Neuronal stem cell (in vitro differentiated cells): Measurements from ENCODE around the gene SLC26A4.

Source experiments
- DNase-seq: peaks from one replicate; pipeline ENCODE4 v3.0.0-alpha.2; 2013; ENCODE audit warnings: low spot score
- H2AFZ ChIP-seq: one replicate; pipeline ENCODE4 v1.6.1; 2013; ENCODE audit warnings: mild to moderate bottlenecking, low read length, inconsistent platforms
- H2AK5ac ChIP-seq: 2 replicates; pipeline ENCODE4 v1.6.1; 2013; ENCODE audit warnings: low read depth, mild to moderate bottlenecking, inconsistent platforms, low read length, moderate library complexity, mixed read lengths
- H2BK120ac ChIP-seq: 2 replicates; pipeline ENCODE4 v1.6.1; 2013; ENCODE audit warnings: low read depth, mild to moderate bottlenecking, inconsistent platforms, low read length, moderate library complexity, mixed read lengths
- H2BK12ac ChIP-seq: one replicate; pipeline ENCODE4 v1.6.1; 2013; ENCODE audit warnings: low read length, inconsistent platforms
- H2BK15ac ChIP-seq: 2 replicates; pipeline ENCODE4 v1.6.1; 2013; ENCODE audit warnings: mild to moderate bottlenecking, low read length, inconsistent platforms, mixed read lengths
- H2BK5ac ChIP-seq: one replicate; pipeline ENCODE4 v1.6.1; 2013; ENCODE audit warnings: inconsistent platforms, mild to moderate bottlenecking, low read length, moderate library complexity
- H3K14ac ChIP-seq: one replicate; pipeline ENCODE4 v1.6.1; 2013; ENCODE audit warnings: low read length, inconsistent platforms
- H3K18ac ChIP-seq: 2 replicates; pipeline ENCODE4 v1.6.1; 2013; ENCODE audit warnings: low read length, inconsistent platforms
- H3K23ac ChIP-seq: 2 replicates; pipeline ENCODE4 v1.6.1; 2013; ENCODE audit warnings: low read depth, mild to moderate bottlenecking, mixed read lengths, low read length, inconsistent platforms; ENCODE audit not compliant: poor library complexity
- H3K27ac ChIP-seq: replicated peaks from 3 replicates; pipeline ENCODE4 v1.5.1; 2013; ENCODE audit warnings: low read length, inconsistent platforms
- H3K27me3 ChIP-seq, 3 experiments: 2 replicates each; pipeline ENCODE4 v1.6.1; 2013; ENCODE audit warnings: low read length in 3 of 3, mild to moderate bottlenecking in 2 of 3, inconsistent platforms in 1 of 3, low read depth in 1 of 3, mixed read lengths in 1 of 3, moderate library complexity in 1 of 3; ENCODE audit not compliant: control insufficient read depth in 3 of 3, insufficient read depth in 3 of 3
- H3K36me3 ChIP-seq, 2 donors: replicated peaks in 1 of 2; 2 replicates each; pipeline ENCODE4 v1.6.1; 2013; ENCODE audit warnings: low read length in 2 of 2; ENCODE audit not compliant: control insufficient read depth in 2 of 2, insufficient read depth in 2 of 2
- H3K4ac ChIP-seq: 2 replicates; pipeline ENCODE4 v1.6.1; 2013; ENCODE audit warnings: inconsistent platforms, mild to moderate bottlenecking, low read length, moderate library complexity
- H3K4me1 ChIP-seq, 2 donors: 1 replicate in 1 of 2; 2 replicates in 1 of 2; pipeline ENCODE4 v1.6.1; 2013; ENCODE audit warnings: low read length in 2 of 2, low read depth in 1 of 2; ENCODE audit not compliant: control insufficient read depth in 2 of 2, insufficient read depth in 1 of 2
- H3K4me2 ChIP-seq: one replicate; pipeline ENCODE4 v1.6.1; 2013; ENCODE audit warnings: mild to moderate bottlenecking, low read length, inconsistent platforms; ENCODE audit not compliant: insufficient read depth, poor library complexity, severe bottlenecking
- H3K4me3 ChIP-seq, 2 donors: 2 replicates each; pipeline ENCODE4 v1.5.1; 2013; ENCODE audit warnings: low read length in 2 of 2, mild to moderate bottlenecking in 2 of 2, inconsistent platforms in 1 of 2, moderate library complexity in 1 of 2
- H3K79me1 ChIP-seq: one replicate; pipeline ENCODE4 v1.6.1; 2013; ENCODE audit warnings: low read depth, mild to moderate bottlenecking, inconsistent platforms, low read length, moderate library complexity
- H3K9ac ChIP-seq: one replicate; pipeline ENCODE4 v1.6.1; 2013; ENCODE audit warnings: mild to moderate bottlenecking, low read depth, low read length, inconsistent platforms; ENCODE audit not compliant: poor library complexity
- H3K9me3 ChIP-seq, 2 donors: replicated peaks in 1 of 2; 2 replicates each; pipeline versions ENCODE3 to v1.6.1; 2013; ENCODE audit warnings: low read length in 2 of 2, mild to moderate bottlenecking in 2 of 2, inconsistent platforms in 1 of 2, low read depth in 1 of 2, mixed read lengths in 1 of 2, moderate library complexity in 1 of 2; ENCODE audit not compliant: control insufficient read depth in 2 of 2, insufficient read depth in 1 of 2
- H4K8ac ChIP-seq: one replicate; pipeline ENCODE4 v1.6.1; 2013; ENCODE audit warnings: low read depth, mild to moderate bottlenecking, inconsistent platforms, low read length, moderate library complexity
- H4K91ac ChIP-seq: one replicate; pipeline ENCODE4 v1.6.1; 2013; ENCODE audit warnings: low read length, low read depth, mild to moderate bottlenecking, inconsistent platforms; ENCODE audit not compliant: poor library complexity
- WGBS, 2 donors: extraction: QIAGEN DNeasy Blood & Tissue Kit; methylation state at CpG; one replicate each; pipeline ENCODE4 v1.1.7; 2013; ENCODE audit warnings: missing lambda C conversion rate in 2 of 2, mixed read lengths in 1 of 2; ENCODE audit not compliant: insufficient read length in 2 of 2, insufficient replicate concordance in 1 of 2; ENCODE audit errors: extremely low coverage in 2 of 2; 5-methylcytosine and 5-hydroxymethylcytosine counted together

The SLC26A4 gene

DNA sequence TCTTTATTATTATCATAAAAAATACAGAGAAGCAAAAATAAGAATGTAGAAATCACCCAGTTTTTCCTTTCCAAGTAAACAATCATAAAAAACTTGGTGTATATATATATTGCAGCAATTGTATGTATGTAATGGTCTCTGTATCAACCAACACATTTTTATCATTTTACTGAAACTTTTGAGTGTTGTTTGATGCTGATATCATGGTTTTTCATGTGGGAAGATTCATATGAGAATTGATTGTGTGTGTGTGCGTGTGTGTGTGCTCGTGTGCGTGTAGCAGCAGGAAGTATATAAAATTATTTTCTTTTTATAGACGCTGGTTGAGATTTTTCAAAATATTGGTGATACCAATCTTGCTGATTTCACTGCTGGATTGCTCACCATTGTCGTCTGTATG lies 22.3 kb downstream of the SLC26A4 start:
- H3K79me1 ChIP-seq: no peaks in the 10 kb centered on the region
- H3K18ac ChIP-seq: no peak overlapping the region
- H4K91ac ChIP-seq: no peak overlapping the region
- no peak overlapping the region for H2BK5ac ChIP-seq
- no peak overlapping the region for H4K8ac ChIP-seq
- H3K23ac ChIP-seq: no peak overlapping the region
- H3K4me2 ChIP-seq: no peak overlapping the region
- H2AK5ac ChIP-seq: no peak overlapping the region
- WGBS, 2 donors: 100% methylated on average over 1 of the region's 5 CpGs; no CpG with 5 or more reads in 1 of the 2 donors
- H3K9me3 ChIP-seq: no peaks in the 10 kb centered on the region
- H3K4me1 ChIP-seq: peaks cover 0 to 2% of the 10 kb centered on the region in 2 donors
- DNase-seq: no peak
- H2BK120ac ChIP-seq: no peak overlapping the region
- H2AFZ ChIP-seq: no peak overlapping the region
- H3K9ac ChIP-seq: no peak overlapping the region
- H3K36me3 ChIP-seq: no peaks in the 10 kb centered on the region
- H3K4me3 ChIP-seq: no peak overlapping the region
- no peak overlapping the region for H2BK15ac ChIP-seq
- no peak overlapping the region for H2BK12ac ChIP-seq
- H3K4ac ChIP-seq: no peak overlapping the region
- H3K27ac ChIP-seq: no peak overlapping the region
- H3K14ac ChIP-seq: no peak overlapping the region
- H3K27me3 ChIP-seq: peaks cover 0 to 12% (median 2%) of the 10 kb centered on the region in 3 experiments

DNA sequence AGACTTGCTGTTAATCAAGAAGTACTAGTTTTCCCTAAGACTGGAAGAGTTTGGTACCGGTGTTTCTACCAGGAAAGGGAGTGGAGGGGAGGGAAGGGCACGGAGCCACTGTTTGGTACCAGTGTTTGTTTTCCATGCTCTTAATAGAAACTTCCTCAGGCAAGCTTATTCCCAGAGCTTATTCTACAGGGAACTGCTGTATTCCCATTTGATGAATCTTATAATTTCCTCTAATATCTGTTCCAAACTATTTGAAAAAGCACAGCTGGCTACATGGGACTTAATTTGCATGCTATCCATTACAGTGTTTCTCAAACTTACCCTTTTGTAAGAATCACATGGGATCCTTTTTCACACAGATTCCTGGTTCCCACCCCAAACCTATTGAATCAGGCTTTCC lies 23.7 kb downstream of the SLC26A4 start:
- Histone ChIP-seq H2BK5ac (no peak overlapping the region), H3K4me1 (peaks cover 0 to 2% of the 10 kb centered on the region in 2 donors), H3K27me3 (peaks cover 0 to 22% (median 2%) of the 10 kb centered on the region in 3 experiments), H3K9ac (no peak overlapping the region), H2AFZ (no peak overlapping the region), H2AK5ac (no peak overlapping the region), H3K18ac (no peak overlapping the region), H3K4ac (no peak overlapping the region), H4K91ac (no peak overlapping the region), H3K4me2 (no peak overlapping the region), H3K23ac (no peak overlapping the region), H2BK15ac (no peak overlapping the region), H3K36me3 (no peaks in the 10 kb centered on the region), H2BK120ac (no peak overlapping the region), H3K79me1 (no peaks in the 10 kb centered on the region), H2BK12ac (no peak overlapping the region), H3K9me3 (no peaks in the 10 kb centered on the region), H3K27ac (no peak overlapping the region), H3K4me3 (no peak overlapping the region), H3K14ac (no peak overlapping the region), H4K8ac (no peak overlapping the region)
- no peak for DNase-seq
- WGBS, 2 donors: no CpG with 5 or more reads among the region's 2 CpGs

DNA sequence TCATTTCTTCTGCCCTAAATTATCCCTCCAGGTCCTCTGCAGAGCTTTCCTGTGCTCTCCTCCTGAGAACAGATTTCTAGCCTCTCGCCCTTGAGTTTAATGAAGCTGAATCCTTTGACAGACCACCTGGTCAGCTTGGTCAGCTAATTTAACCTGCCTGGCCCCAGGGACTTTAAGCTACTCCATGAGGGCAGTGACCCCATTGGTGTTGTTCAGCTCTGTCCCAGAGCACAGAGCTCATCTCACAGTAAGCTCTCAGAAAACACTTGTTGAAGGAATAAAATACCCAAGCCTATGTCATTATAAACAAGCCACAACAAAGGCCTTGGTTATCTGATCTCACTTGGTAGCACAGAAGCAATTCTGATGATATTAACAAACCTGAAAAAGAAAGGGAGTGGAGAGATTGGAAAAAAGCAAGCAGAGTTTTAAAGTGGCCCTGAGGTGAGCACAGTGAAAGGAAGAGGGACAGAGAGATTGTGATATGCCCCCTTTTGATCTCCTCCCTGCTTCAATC lies 24.4 kb downstream of the SLC26A4 start:
- no CpG with 5 or more reads among the region's 1 CpG for WGBS, 2 donors
- H3K18ac ChIP-seq: no peak overlapping the region
- no peak overlapping the region for H2AK5ac ChIP-seq
- no peaks in the 10 kb centered on the region for H3K79me1 ChIP-seq
- no peak overlapping the region for H3K4me2 ChIP-seq
- no peak overlapping the region for H3K23ac ChIP-seq
- no peaks in the 10 kb centered on the region for H3K36me3 ChIP-seq
- H3K4ac ChIP-seq: no peak overlapping the region
- H3K14ac ChIP-seq: no peak overlapping the region
- no peak overlapping the region for H2BK12ac ChIP-seq
- H2BK120ac ChIP-seq: no peak overlapping the region
- H3K27me3 ChIP-seq: peaks cover 0 to 27% (median 2%) of the 10 kb centered on the region in 3 experiments
- H3K4me3 ChIP-seq: no peak overlapping the region
- H3K27ac ChIP-seq: no peak overlapping the region
- no peak overlapping the region for H2AFZ ChIP-seq
- no peaks in the 10 kb centered on the region for H3K9me3 ChIP-seq
- DNase-seq: no peak
- no peak overlapping the region for H3K9ac ChIP-seq
- H2BK15ac ChIP-seq: no peak overlapping the region
- peaks cover 0 to 2% of the 10 kb centered on the region in 2 donors for H3K4me1 ChIP-seq
- no peak overlapping the region for H2BK5ac ChIP-seq
- H4K8ac ChIP-seq: no peak overlapping the region
- H4K91ac ChIP-seq: no peak overlapping the region

DNA sequence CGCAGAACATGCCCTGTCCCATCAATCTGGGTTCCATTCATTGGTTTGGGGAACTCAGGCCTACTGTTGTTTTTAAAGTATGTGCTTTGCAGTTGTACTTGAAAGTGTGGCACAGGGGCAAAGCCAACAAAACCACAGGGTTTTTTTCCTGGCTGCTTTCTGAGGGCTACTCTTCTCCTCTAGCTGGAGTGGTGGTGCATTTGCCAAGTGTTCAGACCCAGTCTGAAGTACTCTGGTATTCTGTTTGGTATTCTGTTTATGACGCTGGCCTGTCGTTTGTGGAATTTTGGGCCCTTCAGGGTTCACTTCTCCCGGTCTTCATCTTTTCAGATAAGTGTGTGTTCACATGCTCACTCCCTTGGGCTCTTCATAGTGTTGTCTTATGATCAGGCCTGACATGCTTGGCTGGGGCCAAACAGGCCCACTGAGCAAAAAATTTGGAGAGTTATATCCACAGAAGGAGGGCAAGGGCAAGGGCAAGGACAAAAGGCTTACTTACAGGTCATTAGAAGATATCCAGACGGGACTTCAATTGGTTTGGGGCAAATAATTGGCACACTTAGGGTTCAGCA lies 26.3 kb downstream of the SLC26A4 start:
- Histone ChIP-seq H3K4me1 (peaks cover 0 to 2% of the 10 kb centered on the region in 2 donors), H2BK120ac (no peak overlapping the region), H3K27me3 (peaks cover 0 to 32% (median 0%) of the 10 kb centered on the region in 3 experiments), H2AFZ (no peak overlapping the region), H3K4me2 (no peak overlapping the region), H2BK5ac (no peak overlapping the region), H2AK5ac (no peak overlapping the region), H3K4ac (no peak overlapping the region), H3K36me3 (no peaks in the 10 kb centered on the region), H3K4me3 (no peak overlapping the region), H4K8ac (no peak overlapping the region), H3K9ac (no peak overlapping the region), H4K91ac (no peak overlapping the region), H2BK12ac (no peak overlapping the region), H2BK15ac (no peak overlapping the region), H3K27ac (no peak overlapping the region), H3K9me3 (no peaks in the 10 kb centered on the region), H3K18ac (no peak overlapping the region), H3K23ac (no peak overlapping the region), H3K14ac (no peak overlapping the region), H3K79me1 (no peaks in the 10 kb centered on the region)
- no CpG with 5 or more reads among the region's 5 CpGs for WGBS, 2 donors
- DNase-seq: no peak
